Erythroblast (primary cell): Measurements from ENCODE around the gene CTSO.

Experiments used
- GATA1 ChIP-seq: IDR thresholded peaks from 2 replicates; pipeline ENCODE4 v1.6.1; 2011; ENCODE audit warnings: low read depth, mild to moderate bottlenecking, control low read depth, low read length, moderate library complexity
- POLR2A ChIP-seq: IDR thresholded peaks from 2 replicates; pipeline ENCODE4 v1.6.1; 2011; ENCODE audit warnings: mild to moderate bottlenecking, low read length

DNA sequence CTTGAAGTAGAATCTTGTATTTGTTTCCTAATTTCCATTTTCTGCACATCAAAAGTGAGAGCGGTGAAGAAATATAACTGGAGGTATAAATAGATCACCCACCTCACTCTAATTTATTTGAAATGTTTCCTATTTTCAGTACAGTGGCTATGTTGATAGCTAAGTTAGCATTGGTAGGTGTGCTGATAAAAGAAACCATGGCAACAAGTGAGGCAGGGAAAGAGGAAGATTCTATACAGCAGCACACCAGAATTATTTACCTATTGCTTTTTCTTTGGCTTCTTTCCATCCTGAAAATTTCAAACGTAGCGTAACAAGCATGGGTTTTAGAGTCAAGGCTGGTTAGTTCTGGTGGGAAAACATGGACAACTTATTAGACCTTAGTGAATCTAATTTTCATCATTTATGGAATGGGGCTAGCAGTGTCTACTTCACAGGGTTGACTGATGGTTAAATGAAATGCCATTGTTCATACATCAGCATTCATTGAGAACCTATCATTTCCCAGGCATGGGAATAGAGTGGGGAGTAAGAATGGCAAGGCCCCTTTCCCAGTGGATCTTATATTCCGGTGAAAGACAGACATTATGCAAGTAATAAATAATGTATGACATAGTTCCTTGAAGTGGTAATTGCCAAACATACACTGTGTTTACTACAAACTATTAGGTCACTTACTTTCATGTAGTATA is 30.6 kb upstream of the CTSO start:
- TF ChIP-seq POLR2A = no peak
- TF ChIP-seq GATA1 = no peak
